Amniotic stem cell (primary cell): Measurements from ENCODE around the gene RNF112.
"Not testable (repeated sequence)": the region's sequence is repeated elsewhere in the genome, so short reads cannot be mapped to it uniquely, and the experiment has no call there.

ENCODE experiments used
- DNase-seq: peaks from one replicate; lab custom pipeline; 2025; lab: John Stamatoyannopoulos, UW

RNF112 gene

DNA sequence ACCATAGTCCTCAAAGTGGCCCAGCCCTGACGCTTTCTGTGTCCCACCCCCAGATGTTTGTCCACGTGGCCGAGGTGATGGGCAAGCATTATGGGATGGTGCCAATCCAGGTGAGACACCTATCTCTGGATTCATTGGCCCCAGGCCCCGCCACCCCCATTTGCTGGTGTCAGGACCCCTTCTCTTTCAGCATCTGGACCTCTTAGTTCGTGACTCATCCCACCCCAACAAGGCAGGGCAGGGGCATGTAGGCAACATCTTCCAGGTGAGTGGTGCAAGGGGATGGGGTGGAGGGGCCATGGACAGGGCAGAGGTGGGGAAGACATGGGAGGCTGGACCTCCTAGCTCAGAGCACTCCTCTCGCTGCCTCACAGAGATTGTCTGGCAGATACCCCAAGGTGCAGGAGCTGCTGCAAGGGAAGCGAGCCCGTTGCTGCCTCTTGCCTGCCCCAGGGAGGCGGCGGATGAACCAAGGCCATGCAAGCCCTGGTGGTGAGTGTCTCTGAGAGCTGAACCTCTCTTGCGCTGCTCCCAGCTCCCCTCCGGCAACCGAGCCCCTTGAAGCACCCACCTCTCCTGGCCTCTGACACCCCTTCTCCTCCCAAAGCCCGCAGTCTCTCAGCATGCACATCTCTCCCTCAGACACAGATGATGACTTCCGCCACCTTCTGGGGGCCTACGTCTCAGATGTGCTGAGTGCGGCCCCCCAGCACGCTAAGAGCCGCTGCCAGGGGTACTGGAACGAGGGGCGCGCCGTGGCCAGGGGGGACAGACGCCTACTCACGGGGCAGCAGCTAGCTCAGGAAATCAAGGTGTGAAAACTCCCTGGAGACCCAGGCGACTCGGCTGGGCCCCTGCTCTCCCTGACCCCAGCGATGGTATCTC is 3.6 kb downstream of the RNF112 start:
- DNase-seq: no peak

- no peak for DNase-seq
These were observed 4.3 kb downstream of the RNF112 start for GRCh38 chr17:19415311-19415710.

- DNase-seq: no peak
These were observed 5.1 kb downstream of the RNF112 start for GRCh38 chr17:19415806-19416775.

GRCh38 chr17:19417611-19418010 is 6.6 kb downstream of the RNF112 start:
- no peak for DNase-seq

- no peak for DNase-seq
These were observed 7.4 kb downstream of the RNF112 start for GRCh38 chr17:19418251-19418992.

DNA sequence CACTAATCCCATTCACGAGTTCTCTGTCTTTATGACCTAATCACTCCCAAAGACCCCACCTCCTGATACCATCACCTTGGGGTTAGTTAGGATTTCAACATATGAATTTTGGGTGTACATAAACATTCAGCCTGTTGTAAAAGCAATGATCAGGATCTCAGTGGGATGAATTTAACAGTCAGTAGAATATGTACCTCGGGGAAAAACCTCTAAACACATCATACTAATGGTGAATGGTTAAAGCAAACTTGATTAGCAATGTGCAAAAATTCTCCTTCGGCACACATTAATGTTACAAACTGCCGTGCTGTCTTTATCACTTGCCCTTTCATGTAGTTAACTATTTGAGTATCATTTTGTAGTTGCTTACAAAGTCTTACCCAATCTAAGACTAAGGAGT is 10.2 kb downstream of the RNF112 start:
- DNase-seq: no peak

GRCh38 chr17:19421926-19422325 is 10.9 kb downstream of the RNF112 start:
- no peak for DNase-seq

DNA sequence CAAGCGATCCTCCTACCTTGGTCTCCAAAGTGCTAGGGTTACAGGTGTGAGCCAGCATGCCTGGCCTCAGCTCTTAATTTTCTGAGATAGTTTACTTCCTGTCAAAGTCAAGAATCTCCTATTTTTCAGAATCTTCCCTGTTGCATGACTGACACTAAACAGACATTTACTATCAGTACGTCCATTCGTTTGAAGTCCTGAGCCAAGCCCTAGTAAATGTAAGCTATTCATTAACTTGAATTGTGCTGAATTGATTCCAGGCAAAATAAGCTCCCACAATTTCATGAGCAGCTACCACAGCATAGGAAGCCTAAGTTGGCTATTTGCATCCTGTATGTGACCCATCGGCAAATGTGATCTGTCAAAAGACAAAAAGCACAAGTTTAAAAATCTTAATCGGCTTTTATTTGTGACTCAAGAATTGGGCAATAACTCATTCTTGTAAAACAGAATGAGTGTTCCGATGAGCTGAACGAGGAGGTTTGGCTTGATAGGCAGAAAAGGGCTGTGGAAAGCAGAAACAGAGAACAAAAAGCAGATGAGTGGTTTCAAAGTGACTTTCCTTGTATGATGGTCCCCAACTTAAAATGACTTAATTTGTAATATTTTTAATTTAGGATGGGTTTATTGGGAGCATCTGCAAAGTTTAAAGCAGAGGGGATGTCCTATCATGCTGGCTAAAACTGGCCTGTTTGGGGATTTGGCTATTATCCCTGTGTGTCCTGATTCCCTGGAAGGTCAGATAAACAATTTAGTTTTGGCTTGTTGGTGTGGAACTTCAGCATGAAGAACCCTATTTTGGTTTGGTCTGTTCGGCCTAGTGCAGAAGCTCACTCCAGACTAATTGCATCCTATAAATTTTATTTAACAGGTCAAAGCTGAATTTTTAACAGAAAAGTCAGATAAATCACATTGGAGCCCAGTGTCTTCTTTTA is 14.2 kb downstream of the RNF112 start:
- no peak for DNase-seq

GRCh38 chr17:19426631-19427030 is 15.6 kb downstream of the RNF112 start:
- DNase-seq: no peak

DNA sequence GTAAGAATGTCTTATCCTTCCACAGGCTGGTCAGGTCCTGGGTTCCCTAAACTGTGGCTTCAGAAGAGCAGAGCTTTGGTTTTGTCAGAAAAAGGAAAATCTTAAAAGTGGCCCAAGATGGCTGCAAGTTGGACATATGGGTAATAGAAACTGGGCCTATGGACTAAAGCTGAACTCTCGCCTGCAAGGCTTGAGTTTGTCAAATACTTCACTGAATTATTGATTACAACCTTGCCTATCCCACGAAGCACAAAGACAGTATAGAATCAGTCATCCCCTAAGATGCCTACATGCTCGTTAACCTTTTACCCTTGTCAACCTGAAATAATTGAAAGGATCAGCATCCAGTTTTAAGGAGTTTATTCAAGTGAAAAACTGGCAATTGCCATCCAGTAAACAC is 20.7 kb downstream of the RNF112 start:
- DNase-seq: no peak

DNA sequence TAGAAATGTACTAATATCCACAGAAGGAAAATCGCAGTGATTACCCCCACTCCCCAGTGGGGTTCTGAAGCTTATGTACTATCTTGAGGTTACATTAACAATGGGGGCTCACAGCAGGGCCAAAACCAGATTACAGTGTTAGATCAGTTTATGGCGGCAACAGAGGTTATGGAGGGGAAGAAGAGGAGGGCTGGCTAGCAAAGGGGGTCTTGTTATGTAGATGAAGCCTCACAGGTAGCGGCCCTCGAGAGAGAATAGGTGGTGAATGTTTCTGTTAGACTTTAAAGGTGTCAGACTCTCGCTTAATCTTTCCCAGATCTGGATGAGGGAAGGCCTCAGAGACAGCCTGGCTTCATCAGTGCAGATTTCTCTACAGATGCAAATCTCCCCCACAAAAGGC is 22.2 kb downstream of the RNF112 start:
- DNase-seq: no peak

DNA sequence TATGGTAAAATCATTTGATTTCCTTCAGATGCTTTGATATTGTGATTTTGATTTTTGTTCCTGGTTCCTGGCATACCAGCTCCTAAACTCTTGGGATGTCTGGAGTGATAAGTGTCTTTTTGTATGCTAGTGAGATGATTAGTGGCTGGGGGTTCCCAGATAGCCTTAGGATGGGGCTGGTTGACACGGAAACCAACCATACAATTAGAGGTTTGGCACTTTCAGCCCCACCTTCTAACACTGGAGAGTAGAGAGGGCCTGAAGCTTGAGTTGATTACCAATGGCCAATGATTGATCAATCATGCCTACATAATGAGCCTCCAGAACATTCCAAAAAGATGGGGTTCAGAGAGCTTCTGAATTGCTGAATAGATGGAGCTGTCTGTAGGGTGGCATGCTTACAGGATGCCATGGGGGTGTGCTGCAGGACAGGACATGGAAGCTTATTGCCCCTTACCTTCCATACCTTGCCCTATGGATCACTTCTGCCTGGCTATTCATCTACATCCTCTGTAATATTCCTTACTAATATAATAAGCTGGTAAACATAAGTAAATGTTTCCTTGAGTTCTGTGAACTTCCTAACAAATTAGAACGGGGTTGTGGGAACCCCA is 22.8 kb downstream of the RNF112 start:
- no peak for DNase-seq

DNA sequence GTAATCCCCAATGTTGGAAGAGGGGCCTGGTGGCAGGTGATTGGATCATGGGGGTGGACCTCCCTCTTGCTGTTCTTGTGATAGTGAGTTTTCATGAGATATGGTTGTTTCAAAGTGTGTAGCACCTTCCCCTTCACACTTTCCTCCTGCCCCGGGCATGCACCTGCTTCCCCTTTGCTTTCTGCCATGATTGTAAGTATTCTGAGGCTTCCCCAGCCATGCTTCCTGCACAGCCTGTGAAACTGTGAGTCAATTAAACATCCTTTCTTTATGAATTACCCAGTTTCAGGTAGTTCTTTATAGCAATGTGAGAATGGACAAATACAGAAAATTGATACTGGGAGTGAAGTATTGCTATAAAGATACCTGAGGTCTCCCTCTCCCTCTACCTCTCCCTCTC is 29.4 kb downstream of the RNF112 start:
- DNase-seq: no peak

DNA sequence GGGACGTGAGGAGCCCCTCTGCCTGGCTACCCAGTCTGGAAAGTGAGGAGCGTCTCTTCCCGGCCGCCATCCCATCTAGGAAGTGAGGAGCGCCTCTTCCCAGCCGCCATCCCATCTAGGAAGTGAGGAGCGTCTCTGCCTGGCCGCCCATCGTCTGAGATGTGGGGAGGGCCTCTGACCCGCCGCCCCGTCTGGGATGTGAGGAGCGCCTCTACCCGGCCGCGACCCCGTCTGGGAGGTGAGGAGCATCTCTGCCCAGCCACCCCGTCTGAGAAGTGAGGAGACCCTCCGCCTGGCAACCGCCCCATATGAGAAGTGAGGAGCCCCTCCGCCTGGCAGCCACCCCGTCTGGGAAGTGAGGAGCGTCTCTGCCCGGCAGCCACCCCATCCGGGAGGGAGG is 30.3 kb downstream of the RNF112 start:
- not testable (repeated sequence) for DNase-seq

GRCh38 chr17:19442731-19443130 is 31.7 kb downstream of the RNF112 start:
- DNase-seq: no peak

DNA sequence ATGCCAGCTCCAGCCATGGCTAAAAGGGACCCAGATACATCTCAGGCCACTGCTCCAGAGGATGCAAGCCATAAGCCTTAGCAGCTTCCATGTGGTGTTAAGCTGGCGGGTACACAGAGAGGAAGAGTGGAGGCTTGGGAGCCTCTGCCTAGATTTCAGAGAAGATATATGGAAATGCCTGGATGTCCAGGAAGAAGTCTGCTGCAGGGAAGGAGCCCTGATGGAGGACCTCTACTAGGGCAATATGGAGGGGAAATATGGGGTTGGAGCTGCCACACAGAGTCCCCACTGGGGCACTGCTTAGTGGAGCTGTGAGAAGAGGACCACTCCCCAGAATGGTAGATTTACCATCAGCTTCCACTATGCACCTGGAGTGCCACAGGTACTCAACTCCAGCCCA is 32.1 kb downstream of the RNF112 start:
- no peak for DNase-seq

- DNase-seq: no peak
These were observed 34.1 kb downstream of the RNF112 start for GRCh38 chr17:19445105-19445504.

DNA sequence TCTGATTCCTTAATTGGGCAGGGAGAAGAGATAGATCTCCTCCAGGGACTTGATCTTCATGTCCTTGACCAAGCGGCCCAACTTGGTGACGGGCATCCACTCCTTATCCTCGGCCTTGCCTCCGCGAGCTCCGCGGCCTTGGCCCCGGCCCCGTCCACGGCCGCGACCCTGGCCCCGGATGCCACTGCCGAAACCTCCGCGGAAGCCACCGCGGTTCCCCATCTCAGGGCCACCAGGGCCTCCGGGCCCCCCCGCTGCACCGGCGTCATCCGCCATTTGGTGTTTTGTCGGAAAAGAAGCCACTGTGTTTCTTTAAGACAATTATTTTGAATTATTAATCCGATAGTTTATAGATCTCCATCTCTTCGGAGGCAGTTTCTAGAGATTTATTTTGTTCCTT is 35.5 kb downstream of the RNF112 start:
- DNase-seq: not testable (repeated sequence)

- peak; percentile 25 for DNase-seq
These were observed 36.1 kb downstream of the RNF112 start for GRCh38 chr17:19447085-19447583.
